Activated T-helper 9 cell treated with anti-CD3 and anti-CD28 coated beads, Interleukin-2, amount 50 U/mL, for 16 hours (primary cell): Measurements from ENCODE around the gene MUTYH.

Experiments used
- DNase-seq: peaks from one replicate; pipeline ENCODE4 v3.0.0-alpha.2; 2020; ENCODE audit warnings: low read depth

Gene MUTYH

DNA sequence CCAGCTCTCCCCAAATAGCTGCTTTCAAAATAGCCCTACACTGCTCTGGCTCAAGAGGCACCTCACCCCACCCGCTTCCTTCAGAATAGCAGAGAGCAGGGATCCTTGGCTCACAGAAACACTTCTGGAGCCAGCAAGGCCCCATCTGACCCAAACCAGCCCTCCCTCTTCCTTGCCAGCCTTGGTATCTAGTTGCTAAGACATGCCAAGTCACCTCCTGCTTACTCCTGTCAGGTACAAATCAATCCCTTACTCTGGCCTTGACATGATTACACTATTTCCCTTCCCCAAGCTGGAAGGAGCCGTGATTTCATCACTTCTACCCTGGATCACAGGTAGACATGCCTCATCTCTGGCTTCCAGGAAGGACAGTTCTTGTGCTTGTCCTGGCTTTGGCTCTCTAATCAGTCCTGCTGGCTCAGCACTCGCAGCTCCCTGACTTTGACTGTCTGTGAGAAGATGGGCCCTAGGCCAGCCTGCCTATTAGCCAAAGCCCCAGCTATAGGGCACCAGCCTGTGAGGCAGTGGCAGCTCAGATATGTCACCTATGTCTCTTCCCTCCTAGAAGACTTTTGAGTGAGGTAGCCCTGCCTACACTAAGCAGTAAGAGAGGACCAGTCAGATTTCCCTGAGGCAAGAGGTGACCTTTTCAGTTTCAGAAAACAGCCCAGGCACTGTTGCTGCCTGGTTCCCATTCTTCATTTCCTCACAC is 8.9 kb upstream of the MUTYH start:
- no peak for DNase-seq

DNA sequence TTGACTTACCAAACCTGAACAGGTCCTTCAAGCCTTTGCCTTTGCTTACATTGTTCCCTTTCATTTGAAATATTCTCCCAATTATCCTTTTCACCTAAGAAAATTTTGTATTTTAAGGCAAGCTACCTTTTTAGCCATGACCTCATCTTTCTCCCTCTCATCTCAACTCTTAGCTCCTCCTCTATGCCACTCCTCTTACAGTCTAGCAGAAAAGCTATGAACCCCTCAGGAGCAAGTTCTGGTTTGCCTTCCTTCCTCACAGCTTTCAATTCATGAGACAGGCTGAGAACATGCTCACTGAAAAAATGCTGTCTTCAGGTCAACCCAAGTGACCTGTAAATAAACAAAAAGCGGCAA is 8.3 kb upstream of the MUTYH start:
- DNase-seq, result no peak

GRCh38 chr1:45348020-45348419 is 7.8 kb upstream of the MUTYH start:
- no peak for DNase-seq

DNA sequence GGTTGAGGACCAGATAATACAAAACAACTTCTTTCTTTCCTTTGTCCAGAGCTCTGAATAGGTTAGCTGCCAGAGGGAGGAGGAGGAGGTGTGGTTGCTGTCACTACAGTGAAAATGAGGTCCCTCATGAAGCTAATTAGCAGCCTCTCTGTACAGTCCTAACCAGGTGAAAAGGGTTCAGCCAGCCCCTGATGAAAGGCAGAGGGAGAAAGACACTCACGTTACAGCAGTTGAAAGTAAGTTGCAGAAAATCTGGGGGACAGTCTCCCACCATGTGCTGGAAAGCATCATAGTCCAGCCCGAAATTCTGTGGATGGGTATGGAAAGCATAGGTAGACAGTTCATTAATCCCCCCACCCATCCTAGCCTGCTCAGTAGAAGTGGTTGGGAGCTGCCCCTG is 6.2 kb upstream of the MUTYH start:
- DNase-seq, result no peak

- DNase-seq, result no peak
Measured at GRCh38 chr1:45345014-45345413, 4.8 kb upstream of the MUTYH start.

DNA sequence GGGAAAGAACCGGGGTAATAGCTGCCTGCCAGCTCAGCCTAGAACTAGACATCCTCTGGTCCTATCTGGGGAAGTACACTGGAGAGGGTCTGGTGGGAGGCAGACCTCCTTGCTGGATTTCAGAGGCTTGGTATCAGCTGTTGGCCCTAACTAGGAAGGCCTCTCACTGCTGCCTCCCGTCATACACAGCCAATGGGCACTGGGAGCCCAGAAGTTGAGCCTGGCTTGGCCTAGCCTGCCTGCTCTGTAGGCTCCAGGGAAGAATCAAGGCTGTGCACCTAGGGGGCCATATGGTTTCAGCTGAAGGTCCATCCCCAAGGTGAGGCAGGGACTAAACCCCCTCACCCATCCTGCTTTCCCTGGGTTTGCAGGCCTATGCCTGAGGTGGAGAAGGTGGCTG is 4.3 kb upstream of the MUTYH start:
- DNase-seq, result no peak

GRCh38 chr1:45340816-45341466 is 701 bp upstream of the MUTYH start:
- DNase-seq, result no peak

DNA sequence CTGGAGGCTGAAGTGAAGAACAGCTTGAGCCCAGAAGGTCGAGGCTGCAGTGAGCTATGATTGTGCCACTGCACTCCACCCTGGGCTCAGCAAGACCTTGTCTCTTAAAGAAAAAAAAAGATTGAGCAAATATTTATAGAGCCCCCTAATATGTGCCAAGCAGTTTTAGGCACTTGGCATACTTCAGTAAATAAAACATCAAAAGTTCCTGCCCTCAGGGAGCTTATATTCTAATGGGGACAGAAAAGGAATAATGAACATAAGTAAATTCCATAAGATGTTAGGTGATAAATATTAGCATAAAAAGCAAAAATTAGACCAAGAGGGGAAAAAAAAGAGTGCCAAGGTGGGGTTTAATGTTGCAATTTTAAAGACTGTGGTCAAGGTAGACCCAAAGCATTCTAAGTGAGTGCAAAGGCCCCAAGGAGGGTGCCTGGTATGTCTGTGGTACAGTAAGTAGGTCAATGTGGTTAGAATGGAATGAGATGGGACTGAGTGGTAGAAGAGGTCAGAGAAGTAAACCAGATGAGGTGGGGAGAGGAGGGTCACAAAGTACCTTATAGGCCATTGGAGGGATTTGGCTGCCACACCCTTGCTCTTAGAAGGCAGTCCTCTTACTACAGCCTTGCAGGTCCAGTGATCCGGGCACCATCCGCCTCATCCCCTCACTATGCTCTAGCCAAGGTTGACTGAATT is 2.5 kb downstream of the MUTYH start:
- DNase-seq, result no peak

DNA sequence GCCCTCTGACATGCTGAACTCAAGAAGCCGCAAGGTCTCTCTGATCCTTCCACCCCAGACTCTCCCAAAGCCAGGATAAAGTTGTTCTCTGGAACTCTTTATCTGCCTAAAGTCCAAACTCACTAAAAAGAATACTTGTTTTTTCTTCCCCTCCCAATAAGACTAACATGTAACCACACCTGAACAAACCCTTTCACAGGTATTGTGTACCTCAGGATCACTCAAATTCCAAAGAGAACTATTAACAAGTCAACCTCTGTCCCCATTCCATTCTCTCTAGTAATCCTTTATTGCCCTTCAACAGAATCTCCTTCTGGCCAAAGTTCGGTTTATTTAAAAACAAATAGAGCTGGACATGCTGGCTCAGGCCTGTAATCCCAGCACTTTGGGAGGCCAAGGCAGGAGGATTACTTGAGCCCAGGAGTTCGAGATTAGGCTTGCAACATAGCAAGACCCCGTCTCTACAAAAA is 4.3 kb downstream of the MUTYH start:
- no peak for DNase-seq

GRCh38 chr1:45334308-45335245 is 5.7 kb downstream of the MUTYH start:
- no peak for DNase-seq

DNA sequence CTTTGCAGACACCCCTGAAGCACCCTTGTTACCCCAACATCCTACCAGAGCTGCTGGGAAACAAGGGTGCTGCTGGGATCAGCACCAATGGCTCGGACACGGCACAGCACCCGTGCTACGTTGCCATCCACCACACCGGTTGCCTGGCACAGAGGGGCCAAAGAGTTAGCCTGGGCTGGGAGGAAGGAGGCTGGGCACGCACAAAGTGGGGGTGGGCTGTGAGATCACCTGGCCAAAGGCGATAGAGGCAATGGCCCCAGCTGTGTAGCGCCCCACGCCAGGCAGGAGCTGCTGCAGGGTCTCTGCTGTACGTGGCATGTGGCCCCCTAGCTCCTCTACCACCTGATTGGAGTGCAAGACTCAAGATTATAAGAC is 7.9 kb downstream of the MUTYH start:
- no peak for DNase-seq

GRCh38 chr1:45331436-45332345 is 8.5 kb downstream of the MUTYH start:
- DNase-seq, result no peak

DNA sequence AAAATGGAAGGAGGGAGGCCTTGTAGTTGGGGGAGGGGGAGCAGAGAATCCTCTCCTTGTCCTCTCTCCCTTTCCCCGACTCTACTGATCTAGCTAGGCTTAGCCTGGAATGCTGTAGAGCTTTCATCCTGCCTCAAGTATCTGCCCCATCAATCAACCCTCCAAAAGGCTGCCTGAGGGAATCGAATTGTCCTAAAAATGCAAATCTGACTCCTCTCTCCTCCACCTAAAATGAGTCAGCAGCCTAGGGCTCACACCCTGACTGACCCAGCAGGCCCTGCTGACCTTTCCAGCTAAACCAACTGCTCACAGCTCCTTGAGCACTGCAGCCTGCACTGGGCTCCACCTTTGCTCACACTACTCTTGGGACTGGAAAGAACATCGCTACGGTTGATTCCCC is 10.8 kb downstream of the MUTYH start:
- DNase-seq, result no peak

GRCh38 chr1:45328680-45329079 is 11.6 kb downstream of the MUTYH start:
- DNase-seq, result no peak

- DNase-seq, result no peak
Measured at GRCh38 chr1:45327644-45328515, 12.4 kb downstream of the MUTYH start.

DNA sequence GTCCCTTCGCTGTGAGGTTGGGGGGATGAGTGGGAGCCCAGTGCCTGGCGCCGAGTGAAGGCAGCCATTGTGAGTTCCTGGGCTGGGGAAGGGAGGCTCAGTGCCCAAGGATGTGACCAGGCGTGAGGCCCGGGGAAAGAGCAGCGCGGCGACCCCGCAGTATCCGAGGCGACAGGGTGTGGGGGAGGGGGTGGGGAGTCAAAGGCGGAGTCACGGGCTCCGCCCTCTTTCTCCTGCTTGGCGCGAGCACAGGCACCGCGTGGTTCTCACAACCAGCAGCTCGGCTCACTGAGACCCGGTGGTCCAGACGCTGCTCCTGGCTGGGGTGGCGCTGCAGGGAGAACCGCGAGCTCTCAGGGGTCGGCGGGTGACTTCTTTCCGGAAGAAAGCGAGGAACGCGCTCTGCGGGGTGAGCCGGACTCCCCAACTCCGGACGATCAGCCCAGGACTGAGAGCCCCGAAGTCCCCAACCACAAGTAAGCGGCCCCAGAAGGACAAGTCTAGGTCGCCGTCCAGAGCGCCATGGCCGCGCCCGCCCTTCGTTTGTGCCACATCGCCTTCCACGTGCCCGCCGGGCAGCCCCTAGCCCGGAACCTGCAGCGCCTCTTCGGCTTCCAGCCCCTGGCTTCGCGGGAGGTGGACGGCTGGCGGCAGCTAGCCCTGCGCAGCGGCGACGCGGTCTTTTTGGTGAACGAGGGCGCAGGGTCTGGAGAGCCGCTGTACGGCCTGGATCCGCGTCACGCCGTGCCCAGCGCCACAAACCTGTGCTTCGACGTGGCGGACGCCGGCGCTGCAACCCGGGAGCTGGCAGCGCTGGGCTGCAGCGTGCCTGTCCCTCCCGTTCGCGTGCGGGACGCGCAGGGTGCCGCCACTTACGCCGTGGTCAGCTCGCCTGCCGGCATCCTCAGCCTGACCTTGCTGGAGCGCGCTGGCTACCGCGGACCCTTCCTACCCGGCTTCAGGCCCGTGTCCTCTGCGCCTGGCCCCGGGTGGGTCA is 13.3 kb downstream of the MUTYH start, which contains the start of gene HPDL:
HPDL (plus strand) TSS at position 269 of the 997 bp plus-strand sequence; CDS start at position 523, 254 bp downstream.
- peak; percentile 45 for DNase-seq

- no peak for DNase-seq
Measured at GRCh38 chr1:45325851-45326506, 14.3 kb downstream of the MUTYH start.

DNA sequence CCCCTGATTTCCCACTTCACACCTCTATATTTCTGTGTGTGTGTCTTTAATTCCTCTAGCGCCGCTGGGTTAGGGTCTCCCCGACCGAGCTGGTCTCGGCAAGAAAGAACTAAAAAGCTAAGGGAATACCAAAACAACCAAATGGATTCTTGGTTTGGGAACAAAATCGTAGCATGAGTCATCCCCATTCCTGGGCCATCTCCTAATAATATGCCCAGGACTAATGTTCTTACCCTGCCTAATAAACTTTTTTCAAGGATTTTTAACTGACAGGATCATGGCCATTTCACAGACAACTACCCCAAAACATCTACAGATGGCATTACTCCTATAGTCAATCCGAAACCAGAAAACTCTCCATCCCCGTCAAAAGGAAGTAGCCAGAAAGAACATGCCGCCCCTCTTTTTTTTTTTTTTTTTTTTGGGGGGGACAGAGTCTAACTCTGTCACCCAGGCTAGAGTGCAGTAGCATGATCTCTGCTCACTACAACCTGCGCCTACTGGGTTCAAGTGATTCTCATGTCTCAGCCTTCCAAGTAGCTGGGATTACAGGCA is 17.7 kb downstream of the MUTYH start:
- no peak for DNase-seq
